Stomach (tissue), 9 donors: ENCODE measurements around the gene CCDC158. TPM values are rescaled to one million over a fixed set of nuclear protein-coding genes. Genes with fewer than 3 reads are reported as not detected.
A peak's percentile ranks its signal among the peaks of the same experiment; 100 is the strongest.
"Not testable (repeated sequence)": the region's sequence is repeated elsewhere in the genome, so short reads cannot be mapped to it uniquely, and the experiment has no call there.

ENCODE experiments used
- DNase-seq, 2 donors: peaks; one replicate each; pipeline versions ENCODE4 v3.0.0 to v3.0.0-alpha.2; 2013 to 2019
- H3K27ac ChIP-seq, 5 donors: fragments of 200-600 bp in 4 of 5; sonication (generic) in 4 of 5; one replicate each; pipeline ENCODE4 v1.5.1; 2013 to 2019; ENCODE audit warnings: mild to moderate bottlenecking in 1 of 5, moderate library complexity in 1 of 5
- H3K27me3 ChIP-seq, 3 donors: fragments of 200-600 bp; sonication (generic); one replicate each; pipeline ENCODE4 v1.5.1; 2017 to 2019; ENCODE audit warnings: mixed run types in 1 of 3
- H3K36me3 ChIP-seq, 4 donors: fragments of 200-600 bp; sonication (generic); 1 replicate in 3 of 4; 2 replicates in 1 of 4; pipeline ENCODE4 v1.5.1; 2016 to 2019
- H3K4me1 ChIP-seq, 4 donors: fragments of 200-600 bp; sonication (generic); one replicate each; pipeline ENCODE4 v1.5.1; 2016 to 2019
- H3K4me3 ChIP-seq, 4 donors: fragments of 200-600 bp; sonication (generic) in 3 of 4; one replicate each; pipeline ENCODE4 v1.5.1; 2016 to 2019; ENCODE audit warnings: mild to moderate bottlenecking in 1 of 4
- H3K9me3 ChIP-seq, 4 donors: fragments of 200-600 bp; sonication (generic); one replicate each; pipeline ENCODE4 v1.5.1; 2016 to 2019
- EP300 ChIP-seq: sonication (generic); formaldehyde crosslinking; IDR thresholded peaks from one replicate; pipeline ENCODE4 v1.6.1; 2017; ENCODE audit warnings: antibody characterized with exemption
- POLR2A ChIP-seq, 4 donors: fragments of 450-650 bp; IDR thresholded peaks; one replicate each; pipeline ENCODE4 v1.6.1; 2016; ENCODE audit warnings: antibody characterized with exemption in 4 of 4, control low read depth in 2 of 4, mild to moderate bottlenecking in 1 of 4, moderate library complexity in 1 of 4
- POLR2AphosphoS5 ChIP-seq, 3 donors: sonication (generic); formaldehyde crosslinking; IDR thresholded peaks; one replicate each; pipeline ENCODE4 v1.6.1; 2016; ENCODE audit warnings: antibody characterized with exemption in 3 of 3
- WGBS, 5 donors: extraction: QIAGEN DNeasy Blood & Tissue Kit in 3 of 5; methylation state at CpG; one replicate each; pipeline versions ENCODE4 v1.1.5 to v1.1.7; 2013 to 2018; 5-methylcytosine and 5-hydroxymethylcytosine counted together
- intact Hi-C: fragments of 100-400 bp; cut with DNase I; formaldehyde crosslinking; loops from one replicate; pipeline ENCODE4 v1.15.1; 2023; ENCODE audit warnings: low total_unique reads
- polyA plus RNA-seq, 3 donors: library from polyadenylated mRNA; stranded (reverse); fragments of 200-250 nt; gene quantifications; one replicate each; pipeline ENCODE4 v1.2.3, GENCODE V29; 2013
- total RNA-seq, 5 donors: library from RNA; depleted of rRNA; stranded (reverse); fragments of >200 nt; gene quantifications; one replicate each; pipeline versions ENCODE4 v1.1.0 to v1.2.3, GENCODE V29; 2014 to 2016
- TF ChIP-seq, protein P1 (sequence below), 7 experiments: fragments of 450-650 bp in 4 of 7; fragments of 200-600 bp in 3 of 7; sonication (generic) in 3 of 7; IDR thresholded peaks; one replicate each; pipeline ENCODE4 v1.5.1; 2016 to 2019; ENCODE audit warnings: antibody characterized with exemption in 7 of 7, control low read depth in 2 of 7, mild to moderate bottlenecking in 1 of 7
- donor health status: healthy with polysubstance abuse.
- donor health status: Bipolar disorder and iron deficiency.
- donor health status: healthy.

CCDC158 gene
- total and polyA plus RNA-seq, 8 donors: 0.73 TPM; not detected in 7

DNA sequence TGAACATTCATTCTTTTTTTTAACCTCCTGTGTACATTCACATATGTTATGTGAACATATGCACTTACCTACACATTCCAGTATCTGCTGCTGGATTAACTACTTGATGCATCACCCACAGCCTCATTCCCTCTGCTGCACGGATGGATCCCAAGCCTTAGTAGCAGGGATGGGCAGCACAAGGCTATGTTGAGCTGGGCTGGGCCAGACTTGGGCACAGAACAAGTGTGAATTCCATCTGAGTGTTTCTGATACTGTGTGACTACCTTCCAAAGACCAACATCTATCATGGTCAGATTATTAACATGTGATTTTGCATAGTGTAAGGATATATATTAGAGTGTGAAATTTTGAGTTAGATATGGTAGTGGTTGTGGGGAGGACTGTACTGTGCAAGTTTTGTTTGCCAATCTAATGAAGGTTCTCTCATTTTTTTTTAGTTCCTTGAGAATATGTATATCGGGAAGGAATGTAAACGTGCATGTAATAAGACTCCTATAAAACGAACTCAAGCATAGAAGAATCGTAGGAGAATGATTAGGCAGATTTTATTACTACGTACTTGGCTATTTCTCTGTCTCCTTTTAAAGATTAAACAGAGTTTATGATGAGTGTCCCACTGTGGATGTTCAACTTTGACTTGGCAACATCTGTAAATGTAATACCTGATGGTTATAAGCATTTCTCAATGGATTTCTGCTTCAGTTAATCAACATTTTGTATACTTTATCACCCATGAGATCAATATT, 137.8 kb downstream of the CCDC158 start:
- Histone ChIP-seq H3K4me1 (peaks cover 0 to 19% (median 5%) of the 10 kb centered on the region in 4 donors), H3K4me3 (no peak overlapping the region), H3K27me3 (no peaks in the 10 kb centered on the region), H3K36me3 (no peaks in the 10 kb centered on the region), H3K9me3 (peaks cover 0 to 6% (median 0%) of the 10 kb centered on the region in 4 donors), H3K27ac (no peak overlapping the region)
- TF ChIP-seq, protein P1, sequence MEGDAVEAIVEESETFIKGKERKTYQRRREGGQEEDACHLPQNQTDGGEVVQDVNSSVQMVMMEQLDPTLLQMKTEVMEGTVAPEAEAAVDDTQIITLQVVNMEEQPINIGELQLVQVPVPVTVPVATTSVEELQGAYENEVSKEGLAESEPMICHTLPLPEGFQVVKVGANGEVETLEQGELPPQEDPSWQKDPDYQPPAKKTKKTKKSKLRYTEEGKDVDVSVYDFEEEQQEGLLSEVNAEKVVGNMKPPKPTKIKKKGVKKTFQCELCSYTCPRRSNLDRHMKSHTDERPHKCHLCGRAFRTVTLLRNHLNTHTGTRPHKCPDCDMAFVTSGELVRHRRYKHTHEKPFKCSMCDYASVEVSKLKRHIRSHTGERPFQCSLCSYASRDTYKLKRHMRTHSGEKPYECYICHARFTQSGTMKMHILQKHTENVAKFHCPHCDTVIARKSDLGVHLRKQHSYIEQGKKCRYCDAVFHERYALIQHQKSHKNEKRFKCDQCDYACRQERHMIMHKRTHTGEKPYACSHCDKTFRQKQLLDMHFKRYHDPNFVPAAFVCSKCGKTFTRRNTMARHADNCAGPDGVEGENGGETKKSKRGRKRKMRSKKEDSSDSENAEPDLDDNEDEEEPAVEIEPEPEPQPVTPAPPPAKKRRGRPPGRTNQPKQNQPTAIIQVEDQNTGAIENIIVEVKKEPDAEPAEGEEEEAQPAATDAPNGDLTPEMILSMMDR (IDR thresholded peaks at IDR 0.05): no peak
- TF ChIP-seq POLR2A (IDR thresholded peaks at IDR 0.05): no peak
- no peak for TF ChIP-seq EP300
- no peak for TF ChIP-seq POLR2AphosphoS5 (IDR thresholded peaks at IDR 0.05)
- no peak for DNase-seq
- intact Hi-C loops: no loop called here
- WGBS, 5 donors: 68 to 85% (median 80%) methylated on average over 6 of the region's 6 CpGs

DNA sequence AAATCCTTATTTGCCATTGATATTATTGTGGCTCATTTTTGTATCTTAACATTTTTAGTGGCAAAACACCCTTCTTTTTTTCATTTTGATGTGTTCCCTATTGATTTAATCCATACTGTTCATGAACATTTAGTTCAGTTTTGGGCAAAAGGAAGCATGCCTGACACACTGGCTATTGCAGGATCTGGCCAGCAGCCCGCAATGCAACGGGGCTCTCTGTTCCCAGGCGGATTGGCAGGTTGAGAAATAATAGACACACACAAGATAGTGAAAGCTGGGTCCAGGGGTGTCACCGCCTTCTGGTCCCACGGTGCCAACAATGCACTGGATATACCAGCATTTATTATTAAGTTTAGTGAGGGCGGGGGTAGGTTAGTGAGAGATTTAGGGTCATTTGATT, 139.3 kb downstream of the CCDC158 start:
- H3K9me3 ChIP-seq, H3K27me3 ChIP-seq, intact Hi-C loops, H3K36me3 ChIP-seq, H3K4me3 ChIP-seq: not testable (repeated sequence)
- peak in 1 of 2 donors; percentile 35 for DNase-seq
- H3K27ac ChIP-seq: peak overlapping the region in 1 of 5 donors; percentile 31
- H3K4me1 ChIP-seq: peaks cover 0 to 22% (median 5%) of the 10 kb centered on the region in 4 donors
- 34 to 55% (median 36%) methylated on average over 6 of the region's 6 CpGs for WGBS, 5 donors

DNA sequence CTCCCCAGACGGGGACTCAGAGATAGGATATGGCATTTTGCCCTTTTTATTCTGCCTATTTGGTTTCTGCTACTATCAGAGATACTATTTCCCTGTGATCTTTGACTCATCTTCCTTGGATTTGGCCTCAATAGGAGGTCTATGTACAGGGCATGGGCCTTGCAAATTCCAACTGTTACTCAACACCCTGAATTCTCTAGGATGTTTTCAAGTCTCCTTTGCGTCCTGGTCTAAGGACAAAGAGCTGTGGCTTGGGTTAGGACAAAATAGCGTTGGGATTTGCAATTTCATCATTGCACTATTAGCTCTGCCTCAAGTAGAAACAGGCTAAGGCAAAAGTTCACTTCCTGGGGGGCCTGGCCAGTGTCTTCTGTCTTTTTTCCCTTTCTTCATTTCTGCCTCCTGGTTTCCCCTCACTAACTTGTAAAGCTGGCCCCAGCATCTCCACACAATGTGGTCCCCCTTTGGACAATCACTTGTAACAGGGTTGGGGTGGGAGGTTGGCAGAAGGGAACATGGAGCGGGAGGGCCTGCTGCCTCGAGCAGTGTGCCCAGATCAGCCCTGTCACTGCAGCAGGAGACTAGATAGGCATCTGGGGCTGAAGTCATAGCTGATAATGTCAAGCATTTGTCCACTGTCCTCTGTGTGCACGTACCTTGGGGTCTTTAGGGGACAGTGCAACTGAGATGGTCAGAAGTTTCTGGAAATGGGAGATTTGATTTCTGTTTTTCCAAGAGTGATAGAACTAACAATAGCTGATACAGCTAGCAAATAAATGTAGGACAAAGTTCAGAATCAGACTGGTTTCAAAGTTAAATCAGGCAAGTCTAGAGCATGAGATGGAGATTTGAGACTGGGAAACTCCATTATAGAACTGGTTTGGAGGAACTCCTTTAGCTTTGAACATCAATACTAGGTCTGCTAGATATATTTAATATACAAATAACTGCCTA, 140.2 kb downstream of the CCDC158 start:
- intact Hi-C loops: no loop called here
- Histone ChIP-seq H3K4me3 (no peak overlapping the region), H3K9me3 (peaks cover 0 to 1% (median 0%) of the 10 kb centered on the region in 4 donors), H3K4me1 (peaks cover 0 to 22% (median 5%) of the 10 kb centered on the region in 4 donors), H3K27ac (no peak overlapping the region), H3K27me3 (no peaks in the 10 kb centered on the region), H3K36me3 (no peaks in the 10 kb centered on the region)
- DNase-seq: no peak
- TF ChIP-seq EP300: no peak
- no peak for TF ChIP-seq POLR2A (IDR thresholded peaks at IDR 0.05)
- TF ChIP-seq POLR2AphosphoS5 (IDR thresholded peaks at IDR 0.05): no peak
- TF ChIP-seq, protein P1 (IDR thresholded peaks at IDR 0.05): no peak
- 60 to 67% (median 63%) methylated on average over 6 of the region's 6 CpGs for WGBS, 5 donors

DNA sequence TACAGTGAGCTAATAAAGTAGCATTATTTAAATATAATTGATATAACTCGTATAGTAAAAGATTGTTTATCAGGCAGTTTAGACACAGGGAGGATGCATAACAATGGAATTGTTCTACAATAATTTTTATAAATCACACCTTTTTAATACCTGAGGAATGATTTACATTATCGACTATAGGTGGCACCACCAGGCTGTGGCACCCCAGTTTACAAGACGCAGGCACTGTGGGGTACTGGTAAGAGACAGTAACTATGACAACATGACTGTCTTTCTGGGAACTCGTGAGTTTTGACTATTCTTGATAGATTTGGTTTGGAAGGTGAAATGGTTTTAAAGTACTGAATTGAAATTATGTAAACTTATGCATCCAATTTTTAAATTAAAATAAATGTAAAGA, 141.5 kb downstream of the CCDC158 start:
- no peaks in the 10 kb centered on the region for H3K9me3 ChIP-seq
- DNase-seq: no peak

More for the DNA sequence above, 141.5 kb downstream of the CCDC158 start:
- peaks cover 0 to 22% (median 5%) of the 10 kb centered on the region in 4 donors for H3K4me1 ChIP-seq
- TF ChIP-seq EP300 (no peak), POLR2AphosphoS5 (IDR thresholded peaks at IDR 0.05) (no peak), POLR2A (IDR thresholded peaks at IDR 0.05) (no peak)
- TF ChIP-seq, protein P1 (IDR thresholded peaks at IDR 0.05): no peak
- no peaks in the 10 kb centered on the region for H3K36me3 ChIP-seq
- H3K4me3 ChIP-seq: no peak overlapping the region
- WGBS, 5 donors: 67 to 79% (median 69%) methylated on average over 4 of the region's 4 CpGs
- no peak overlapping the region for H3K27ac ChIP-seq
- no peaks in the 10 kb centered on the region for H3K27me3 ChIP-seq
- intact Hi-C loops: no loop called here
